ENCODE data around the gene HOGA1. TPM values are rescaled to one million over a fixed set of nuclear protein-coding genes. Genes with fewer than 3 reads are reported as not detected.

HOGA1 gene
- polyA plus RNA-seq, 1 of the 3 experiments (the other 2 are of a cell fraction), result 2.9 TPM

DNA sequence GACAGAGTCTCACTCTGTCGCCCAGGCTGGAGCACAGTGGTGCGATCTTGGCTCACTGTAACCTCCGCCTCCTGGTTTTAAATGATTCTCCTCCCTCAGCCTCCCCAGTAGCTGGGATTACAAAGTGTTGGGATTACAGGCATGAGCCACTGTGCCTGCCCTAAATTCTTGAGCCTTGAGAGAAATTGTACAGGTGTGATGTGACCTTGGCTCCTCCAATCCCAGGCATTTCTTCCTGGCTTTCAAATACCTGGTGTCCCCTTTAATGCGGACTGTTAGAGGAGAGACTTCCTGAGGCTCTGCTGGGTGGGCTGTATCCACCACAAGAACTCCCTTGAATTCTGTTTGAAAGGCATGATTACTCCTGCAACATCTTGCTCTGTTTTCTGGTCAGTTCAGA lies 34.1 kb downstream of the HOGA1 start:
- Histone ChIP-seq H3K4me2 (no peak overlapping the region), H3K4me3 (ENCODE audit: low read depth in 2 of 2, low read length in 1 of 2) (no peak overlapping the region), H3K79me2 (ENCODE audit: insufficient read depth) (no peaks in the 10 kb centered on the region), H3K9me3 (no peaks in the 10 kb centered on the region), H2AFZ (ENCODE audit: low read depth) (no peak overlapping the region), H3K9ac (no peak overlapping the region), H4K20me1 (ENCODE audit: insufficient read depth) (no peaks in the 10 kb centered on the region), H3K4me1 (ENCODE audit: control insufficient read depth in 1 of 2, insufficient read depth in 2 of 2, low read depth in 1 of 2, low read length in 1 of 2) (no peaks in the 10 kb centered on the region; a peak in 1 of 4 replicates), H3K27me3 (ENCODE audit: insufficient read depth) (no peaks in the 10 kb centered on the region), H3K9me2 (no peaks in the 10 kb centered on the region), H3K36me3 (replicated peaks in 1 of 2; ENCODE audit: control insufficient read depth in 1 of 2, insufficient read depth in 2 of 2, low read length in 1 of 2) (no peaks in the 10 kb centered on the region), H3F3A (replicated peaks; ENCODE audit: insufficient read depth) (no peaks in the 10 kb centered on the region), H3K27ac (ENCODE audit: low read depth in 2 of 2, low read length in 1 of 2) (no peak overlapping the region)
- TF ChIP-seq, protein P1, sequence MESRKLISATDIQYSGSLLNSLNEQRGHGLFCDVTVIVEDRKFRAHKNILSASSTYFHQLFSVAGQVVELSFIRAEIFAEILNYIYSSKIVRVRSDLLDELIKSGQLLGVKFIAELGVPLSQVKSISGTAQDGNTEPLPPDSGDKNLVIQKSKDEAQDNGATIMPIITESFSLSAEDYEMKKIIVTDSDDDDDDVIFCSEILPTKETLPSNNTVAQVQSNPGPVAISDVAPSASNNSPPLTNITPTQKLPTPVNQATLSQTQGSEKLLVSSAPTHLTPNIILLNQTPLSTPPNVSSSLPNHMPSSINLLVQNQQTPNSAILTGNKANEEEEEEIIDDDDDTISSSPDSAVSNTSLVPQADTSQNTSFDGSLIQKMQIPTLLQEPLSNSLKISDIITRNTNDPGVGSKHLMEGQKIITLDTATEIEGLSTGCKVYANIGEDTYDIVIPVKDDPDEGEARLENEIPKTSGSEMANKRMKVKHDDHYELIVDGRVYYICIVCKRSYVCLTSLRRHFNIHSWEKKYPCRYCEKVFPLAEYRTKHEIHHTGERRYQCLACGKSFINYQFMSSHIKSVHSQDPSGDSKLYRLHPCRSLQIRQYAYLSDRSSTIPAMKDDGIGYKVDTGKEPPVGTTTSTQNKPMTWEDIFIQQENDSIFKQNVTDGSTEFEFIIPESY (IDR thresholded peaks at IDR 0.05; ENCODE audit: borderline replicate concordance, low read depth), result no peak
- CTCF ChIA-PET, result interaction anchor here (1.2 kb wide), 1 partner anchor 29 kb away, joined by 5 read pairs; no protein-coding TSS in a partner anchor
- WGBS (ENCODE audit: low lambda C conversion rate), result 92% methylated on average over 4 of the region's 4 CpGs
- DNase-seq, result no peak
- POLR2A ChIA-PET, result no interaction called here

GRCh38 chr10:97618733-97619132 lies 34.5 kb downstream of the HOGA1 start:
- no peak overlapping the region for H2AFZ ChIP-seq (ENCODE audit: low read depth)
- no peak overlapping the region for H3K9ac ChIP-seq
- no peak overlapping the region for H3K4me2 ChIP-seq
- ChIA-PET POLR2A (no interaction called here), CTCF (interaction anchor here (0.7 to 1.2 kb wide), 2 partner anchors 9 to 28 kb away, joined by 3 to 5 read pairs; no protein-coding TSS in a partner anchor)
- no peaks in the 10 kb centered on the region for H3K27me3 ChIP-seq (ENCODE audit: insufficient read depth)
- WGBS (ENCODE audit: low lambda C conversion rate), result 86% methylated on average over 4 of the region's 4 CpGs
- no peaks in the 10 kb centered on the region for H3F3A ChIP-seq (replicated peaks; ENCODE audit: insufficient read depth)
- no peaks in the 10 kb centered on the region for H3K9me3 ChIP-seq
- H3K9me2 ChIP-seq, result no peaks in the 10 kb centered on the region
- DNase-seq, result no peak
- H4K20me1 ChIP-seq (ENCODE audit: insufficient read depth), result no peaks in the 10 kb centered on the region
- no peaks in the 10 kb centered on the region; a peak in 1 of 4 replicates for H3K4me1 ChIP-seq (ENCODE audit: control insufficient read depth in 1 of 2, insufficient read depth in 2 of 2, low read depth in 1 of 2, low read length in 1 of 2)
- H3K79me2 ChIP-seq (ENCODE audit: insufficient read depth), result no peaks in the 10 kb centered on the region
- H3K36me3 ChIP-seq (replicated peaks in 1 of 2; ENCODE audit: control insufficient read depth in 1 of 2, insufficient read depth in 2 of 2, low read length in 1 of 2), result no peaks in the 10 kb centered on the region
- H3K27ac ChIP-seq (ENCODE audit: low read depth in 2 of 2, low read length in 1 of 2), result no peak overlapping the region
- H3K4me3 ChIP-seq (ENCODE audit: low read depth in 2 of 2, low read length in 1 of 2), result no peak overlapping the region
- TF ChIP-seq EZH2phosphoT487 (IDR thresholded peaks at IDR 0.05; ENCODE audit: borderline replicate concordance, low read depth), result no peak
- TF ChIP-seq PBX3 (IDR thresholded peaks at IDR 0.05), result no peak
- no peak for TF ChIP-seq POLR2AphosphoS5 (IDR thresholded peaks at IDR 0.05; ENCODE audit: low read depth, low read length)
- no peak for TF ChIP-seq RXRA (IDR thresholded peaks at IDR 0.05; ENCODE audit: borderline replicate concordance, low read depth)
- no peak for TF ChIP-seq FOXM1 (IDR thresholded peaks at IDR 0.05; ENCODE audit: low read depth)
- TF ChIP-seq CHD2 (IDR thresholded peaks at IDR 0.05; ENCODE audit: low read length, partially characterized antibody), result no peak
- TF ChIP-seq CTCF (IDR thresholded peaks at IDR 0.05), result no peak
- no peak for TF ChIP-seq EP300 (IDR thresholded peaks at IDR 0.05; ENCODE audit: borderline replicate concordance in 1 of 2, low read depth in 1 of 2, low read length in 1 of 2)
- TF ChIP-seq TEAD4 (IDR thresholded peaks at IDR 0.05; ENCODE audit: borderline replicate concordance, insufficient read depth), result no peak
- TF ChIP-seq GATA2 (CRISPR knock-in tag; IDR thresholded peaks at IDR 0.05), result no peak
- TF ChIP-seq YY1 (IDR thresholded peaks at IDR 0.05; ENCODE audit: low read depth), result no peak
- TF ChIP-seq TAF1 (IDR thresholded peaks at IDR 0.05; ENCODE audit: borderline replicate concordance, low read depth, low read length), result no peak
- no peak for TF ChIP-seq JUND (IDR thresholded peaks at IDR 0.05)
- no peak for TF ChIP-seq SIN3A (IDR thresholded peaks at IDR 0.05; ENCODE audit: borderline replicate concordance, low read depth, low read length)
- no peak for TF ChIP-seq REST (IDR thresholded peaks at IDR 0.05; ENCODE audit: low read depth, low read length)
- no peak for TF ChIP-seq IRF3 (IDR thresholded peaks at IDR 0.05; ENCODE audit: low read depth, low read length)
- no peak for TF ChIP-seq SMC3 (IDR thresholded peaks at IDR 0.05; ENCODE audit: low read depth, low read length)
